Kidney (tissue), 14 donors: ENCODE measurements around the gene HSPG2. TPM values are rescaled to one million over a fixed set of nuclear protein-coding genes. Genes with fewer than 3 reads are reported as not detected.

Source experiments
- DNase-seq, 5 donors: peaks; one replicate each; pipeline ENCODE4 v3.0.0-alpha.2; 2013 to 2020
- FAIRE-seq: peaks from 2 replicates; lab custom pipeline; 2012; peaks lifted over from hg19 to GRCh38; lab: Jason Lieb, UNC
- H3K27ac ChIP-seq, 2 donors: one replicate each; pipeline ENCODE4 v1.7.0; 2013; ENCODE audit warnings: low read depth in 2 of 2, low read length in 2 of 2, inconsistent platforms in 1 of 2
- H3K27me3 ChIP-seq: one replicate; pipeline ENCODE4 v1.7.1; 2013; ENCODE audit warnings: low read length, inconsistent platforms; ENCODE audit not compliant: control insufficient read depth, insufficient read depth
- H3K36me3 ChIP-seq, 3 donors: one replicate each; pipeline versions ENCODE4 v1.7.0 to v1.7.1; 2013; ENCODE audit warnings: low read length in 3 of 3, control low read depth in 1 of 3, inconsistent platforms in 1 of 3; ENCODE audit not compliant: insufficient read depth in 3 of 3, control insufficient read depth in 2 of 3
- H3K4me1 ChIP-seq, 3 donors: one replicate each; pipeline versions ENCODE4 v1.7.0 to v1.7.1; 2013; ENCODE audit warnings: low read length in 3 of 3, inconsistent platforms in 1 of 3, low read depth in 1 of 3; ENCODE audit not compliant: control insufficient read depth in 2 of 3, insufficient read depth in 2 of 3
- H3K4me3 ChIP-seq, 3 donors: one replicate each; pipeline versions ENCODE4 v1.7.0 to v1.8.1; 2013; ENCODE audit warnings: low read length in 3 of 3, control low read depth in 1 of 3, inconsistent platforms in 1 of 3
- H3K9ac ChIP-seq, 3 donors: one replicate each; pipeline versions ENCODE4 v1.7.0 to v1.7.1; 2013; ENCODE audit warnings: low read length in 3 of 3, control low read depth in 1 of 3, inconsistent platforms in 1 of 3
- H3K9me3 ChIP-seq, 3 donors: one replicate each; pipeline versions ENCODE4 v1.7.0 to v1.7.1; 2013; ENCODE audit warnings: low read length in 3 of 3, control low read depth in 1 of 3, inconsistent platforms in 1 of 3; ENCODE audit not compliant: control insufficient read depth in 2 of 3, insufficient read depth in 1 of 3
- CTCF ChIP-seq: IDR thresholded peaks from 3 replicates; pipeline ENCODE4 v1.5.1; 2012; ENCODE audit warnings: mild to moderate bottlenecking, moderate library complexity, borderline replicate concordance; ENCODE audit not compliant: insufficient read depth; ENCODE audit errors: extremely low read depth
- intact Hi-C: fragments of 100-400 bp; cut with DNase I; formaldehyde crosslinking; loops from one replicate; pipeline ENCODE4 v1.11.1; 2022
- polyA plus RNA-seq: library from polyadenylated mRNA; stranded (reverse); fragments of 350-450 nt; fragmentation: Illumina TruSeq; extraction: RNeasy Lipid Tissue Mini Kit (QIAGEN cat#74804); gene quantifications from one replicate; pipeline ENCODE4 v1.2.3, GENCODE V29; 2014; ENCODE audit warnings: low read depth, low replicate concordance; ENCODE audit not compliant: insufficient read depth
- total RNA-seq: library from RNA; stranded (reverse); fragmentation: NEBNext Ultra II Directional; extraction: Animal tissue kit (Norgen Biotek cat#: 25700); gene quantifications from one replicate; pipeline ENCODE4 v1.2.1, GENCODE V29; 2021
- donor health status: control.
- donor health status: control.
- donor health status: control.
- donor health status: control.
- donor health status: control.
- donor health status: DM: yes; HTN: yes; CAD: no.
- donor health status: Normal renal cell carcinoma (clear cell type).

HSPG2 gene
- total and polyA plus RNA-seq, 2 donors from 2014 or later = 60.4 to 510 TPM

- Histone ChIP-seq H3K9ac (no peak overlapping the region), H3K27ac (no peak overlapping the region), H3K4me3 (no peak overlapping the region), H3K4me1 (no peaks in the 10 kb centered on the region), H3K27me3 (no peaks in the 10 kb centered on the region), H3K9me3 (peaks cover 0 to 9% (median 0%) of the 10 kb centered on the region in 3 donors), H3K36me3 (peaks cover 12 to 29% (median 15%) of the 10 kb centered on the region in 3 donors)
- no peak for DNase-seq
- no peak for TF ChIP-seq CTCF
- intact Hi-C loops = no loop called here
- no peak for FAIRE-seq
Observed at GRCh38 chr1:21836729-21837128, 100.4 kb downstream of the HSPG2 start.

GRCh38 chr1:21836010-21836409 is 101.1 kb downstream of the HSPG2 start:
- no peak for DNase-seq
- H3K27ac ChIP-seq = no peak overlapping the region
- TF ChIP-seq CTCF = no peak
- no peak overlapping the region for H3K4me3 ChIP-seq
- peaks cover 0 to 9% (median 0%) of the 10 kb centered on the region in 3 donors for H3K9me3 ChIP-seq
- intact Hi-C loops = no loop called here
- no peak overlapping the region for H3K9ac ChIP-seq
- H3K36me3 ChIP-seq = peaks cover 12 to 25% (median 12%) of the 10 kb centered on the region in 3 donors
- FAIRE-seq = no peak
- no peaks in the 10 kb centered on the region for H3K27me3 ChIP-seq
- no peaks in the 10 kb centered on the region for H3K4me1 ChIP-seq

- Histone ChIP-seq H3K27ac (no peak overlapping the region), H3K9ac (no peak overlapping the region), H3K9me3 (peaks cover 0 to 9% (median 0%) of the 10 kb centered on the region in 3 donors), H3K27me3 (no peaks in the 10 kb centered on the region), H3K36me3 (peaks cover 11 to 25% (median 12%) of the 10 kb centered on the region in 3 donors), H3K4me1 (no peaks in the 10 kb centered on the region), H3K4me3 (no peak overlapping the region)
- no peak for DNase-seq
- FAIRE-seq = no peak
- no peak for TF ChIP-seq CTCF
- intact Hi-C loops = no loop called here
Observed at GRCh38 chr1:21834666-21835065, 102.4 kb downstream of the HSPG2 start.

DNA sequence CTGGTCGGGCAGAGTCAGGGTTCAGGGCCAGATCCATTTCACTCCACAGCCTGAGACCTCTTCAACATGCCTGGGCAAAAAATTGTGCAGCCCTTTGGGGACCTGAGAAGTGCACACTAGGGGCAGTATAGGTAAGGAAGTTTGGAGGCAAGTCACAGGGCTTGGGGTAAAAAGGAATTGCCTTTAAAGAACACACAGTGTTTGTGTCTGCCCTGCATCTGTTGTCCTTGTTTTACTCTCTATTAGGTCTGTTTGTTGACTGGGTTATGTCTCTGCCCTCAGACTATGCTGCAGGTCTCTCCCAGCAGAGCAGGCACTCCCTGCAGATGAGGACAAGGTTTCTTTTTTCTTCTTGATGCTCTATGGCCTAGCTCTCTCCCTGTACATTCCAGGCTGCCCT is 103.0 kb downstream of the HSPG2 start:
- H3K27ac ChIP-seq = no peak overlapping the region
- H3K9me3 ChIP-seq = peaks cover 0 to 9% (median 0%) of the 10 kb centered on the region in 3 donors
- no peak for TF ChIP-seq CTCF
- H3K9ac ChIP-seq = no peak overlapping the region
- intact Hi-C loops = no loop called here
- H3K36me3 ChIP-seq = peaks cover 11 to 23% (median 12%) of the 10 kb centered on the region in 3 donors
- no peak overlapping the region for H3K4me3 ChIP-seq
- FAIRE-seq = no peak
- no peaks in the 10 kb centered on the region for H3K27me3 ChIP-seq
- DNase-seq = no peak
- H3K4me1 ChIP-seq = no peaks in the 10 kb centered on the region
